ENCODE data around the gene HYOU1. TPM values are rescaled to one million over a fixed set of nuclear protein-coding genes. Genes with fewer than 3 reads are reported as not detected.
"Not testable (repeated sequence)": the region's sequence is repeated elsewhere in the genome, so short reads cannot be mapped to it uniquely, and the experiment has no call there.

The HYOU1 gene
- polyA plus RNA-seq, 1 donor (not counting 4 experiments of a cell fraction or from before 2014, with no cell fraction given), result 119 TPM

GRCh38 chr11:119018074-119018938, 38.7 kb downstream of the HYOU1 start, which contains the start of the genes RPS25 and TRAPPC4:
RPS25 (minus strand) TSS chr11:119018343; CDS start chr11:119018284, 59 bp downstream.
TRAPPC4 (plus strand) TSS chr11:119018766; CDS start chr11:119018796, 30 bp downstream.
- H3K79me2 ChIP-seq (ENCODE audit: control insufficient read depth, insufficient read depth, low read length), result peaks cover 53% of the 10 kb centered on the region
- H4K20me1 ChIP-seq (ENCODE audit: control insufficient read depth, extremely low read depth, insufficient read depth, low read length), result peaks cover 2% of the 10 kb centered on the region
- peak within 1 kb of the TSS; percentile 99 for H2AFZ ChIP-seq (ENCODE audit: control insufficient read depth, low read length)
- peak within 1 kb of the TSS; percentile 83 to 99 (median 99) for H3K4me3 ChIP-seq (ENCODE audit: control insufficient read depth in 2 of 3, extremely low read depth in 1 of 3, insufficient read depth in 2 of 3, low read depth in 1 of 3, low read length in 3 of 3)
- no peak for FAIRE-seq
- peak within 1 kb of the TSS; percentile 98 for H3K9ac ChIP-seq (ENCODE audit: control insufficient read depth, extremely low read depth, insufficient read depth, low read length)
- no peak for TF ChIP-seq EZH2 (IDR thresholded peaks at IDR 0.05; ENCODE audit: low read length)
- no peak for TF ChIP-seq CTCF (optimal IDR thresholded peaks at IDR 0.05 in 1 of 3, IDR thresholded peaks at IDR 0.05 in 1 of 3, conservative IDR thresholded peaks at IDR 0.05 in 1 of 3; ENCODE audit: extremely low read depth in 1 of 3, insufficient read depth in 2 of 3, low read length in 3 of 3)
- H3K4me1 ChIP-seq (ENCODE audit: control insufficient read depth, extremely low read depth, insufficient read depth, low read length), result peaks cover 19% of the 10 kb centered on the region
- H3K9me1 ChIP-seq (ENCODE audit: control insufficient read depth, extremely low read depth, insufficient read depth, low read length), result no peaks in the 10 kb centered on the region
- peak within 1 kb of the TSS; percentile 82 for H3K4me2 ChIP-seq (ENCODE audit: control insufficient read depth, extremely low read depth, insufficient read depth, low read depth, low read length)
- no peaks in the 10 kb centered on the region for H3K27me3 ChIP-seq (ENCODE audit: control insufficient read depth, extremely low read depth, insufficient read depth, low read length)
- peak within 1 kb of the TSS; percentile 94 for H3K27ac ChIP-seq (ENCODE audit: control insufficient read depth, insufficient read depth, low read length)
- dilution Hi-C loops (cut with MboI; ENCODE audit: extremely low pct_ligation_motif_present, low sequenced_read_pairs), result no loop called here
- peak; percentile 83 for DNase-seq (ENCODE audit: low read depth, low spot score)
- peaks cover 15 to 31% of the 10 kb centered on the region in 2 experiments for H3K36me3 ChIP-seq (ENCODE audit: control insufficient read depth in 2 of 2, extremely low read depth in 1 of 2, insufficient read depth in 2 of 2, low read length in 2 of 2)
- no peaks in the 10 kb centered on the region for H3K9me3 ChIP-seq (ENCODE audit: control insufficient read depth, low read depth, low read length)

GRCh38 chr11:119017377-119017776, 39.6 kb downstream of the HYOU1 start:
- H3K27ac ChIP-seq (ENCODE audit: control insufficient read depth, insufficient read depth, low read length), result peak overlapping the region; percentile 94
- dilution Hi-C loops (cut with MboI; ENCODE audit: extremely low pct_ligation_motif_present, low sequenced_read_pairs); H4K20me1 ChIP-seq (ENCODE audit: control insufficient read depth, extremely low read depth, insufficient read depth, low read length); DNase-seq (ENCODE audit: low read depth, low spot score); H3K9me3 ChIP-seq (ENCODE audit: control insufficient read depth, low read depth, low read length); H2AFZ ChIP-seq (ENCODE audit: control insufficient read depth, low read length); FAIRE-seq; H3K9me1 ChIP-seq (ENCODE audit: control insufficient read depth, extremely low read depth, insufficient read depth, low read length); H3K27me3 ChIP-seq (ENCODE audit: control insufficient read depth, extremely low read depth, insufficient read depth, low read length): not testable (repeated sequence)
- H3K9ac ChIP-seq (ENCODE audit: control insufficient read depth, extremely low read depth, insufficient read depth, low read length), result peak overlapping the region; percentile 98
- peak overlapping the region; percentile 83 to 99 (median 99) for H3K4me3 ChIP-seq (ENCODE audit: control insufficient read depth in 2 of 3, extremely low read depth in 1 of 3, insufficient read depth in 2 of 3, low read depth in 1 of 3, low read length in 3 of 3)
- H3K36me3 ChIP-seq (ENCODE audit: control insufficient read depth in 2 of 2, extremely low read depth in 1 of 2, insufficient read depth in 2 of 2, low read length in 2 of 2), result peaks cover 18 to 32% of the 10 kb centered on the region in 2 experiments
- peak overlapping the region; percentile 82 for H3K4me2 ChIP-seq (ENCODE audit: control insufficient read depth, extremely low read depth, insufficient read depth, low read depth, low read length)
- peaks cover 19% of the 10 kb centered on the region for H3K4me1 ChIP-seq (ENCODE audit: control insufficient read depth, extremely low read depth, insufficient read depth, low read length)
- peaks cover 53% of the 10 kb centered on the region for H3K79me2 ChIP-seq (ENCODE audit: control insufficient read depth, insufficient read depth, low read length)
